K562 (cell line): ENCODE results near the gene RAP2B. TPM values are rescaled to one million over a fixed set of nuclear protein-coding genes. Genes with fewer than 3 reads are reported as not detected.

ENCODE experiments used
- ATF3 ChIP-seq, 2 experiments: fragments of 450-650 bp in 1 of 2; sonication (generic) in 1 of 2; formaldehyde crosslinking in 1 of 2; IDR thresholded peaks in 1 of 2; conservative IDR thresholded peaks in 1 of 2; 2 replicates each; pipeline versions ENCODE4 v1.6.1 to v1.8.1; 2016 to 2023; ENCODE audit warnings: mild to moderate bottlenecking in 2 of 2, moderate library complexity in 2 of 2, inconsistent platforms in 1 of 2, missing genetic modification reagents in 1 of 2
- CBFA2T3 ChIP-seq: fragments of 450-650 bp; IDR thresholded peaks from 2 replicates; pipeline ENCODE4 v1.6.1; 2017
- CTBP1 ChIP-seq: fragments of 450-650 bp; IDR thresholded peaks from 2 replicates; pipeline ENCODE4 v1.6.1; 2016; ENCODE audit warnings: borderline replicate concordance
- DPF2 ChIP-seq: fragments of 450-650 bp; IDR thresholded peaks from 2 replicates; pipeline ENCODE4 v1.6.1; 2016
- ETS1 ChIP-seq: conservative IDR thresholded peaks from 2 replicates; pipeline ENCODE4 v1.6.1; 2011; ENCODE audit warnings: low read depth, mild to moderate bottlenecking, low read length; ENCODE audit not compliant: control insufficient read depth
- GATA2 ChIP-seq: sonication (generic); formaldehyde crosslinking; IDR thresholded peaks from 2 replicates; pipeline ENCODE4 v1.4.0; 2020; ENCODE audit warnings: mild to moderate bottlenecking, missing genetic modification reagents
- HMG20B ChIP-seq: fragments of 250-450 bp; sonication (Bioruptor Pico); IDR thresholded peaks from 2 replicates; pipeline ENCODE4 v1.5.0; 2021; ENCODE audit warnings: mild to moderate bottlenecking
- HNRNPK ChIP-seq: fragments of 200-400 bp; formaldehyde crosslinking; IDR thresholded peaks from one replicate; pipeline ENCODE4 v1.6.1; 2018; ENCODE audit warnings: mild to moderate bottlenecking, low read depth, low read length; ENCODE audit not compliant: poor library complexity, severe bottlenecking
- HNRNPUL1 ChIP-seq: fragments of 200-400 bp; formaldehyde crosslinking; IDR thresholded peaks from 2 replicates; pipeline ENCODE4 v1.6.1; 2017; ENCODE audit warnings: low read length
- ILK ChIP-seq: fragments of 450-650 bp; IDR thresholded peaks from 2 replicates; pipeline ENCODE4 v1.6.1; 2016; ENCODE audit warnings: missing genetic modification characterization, low read depth, mild to moderate bottlenecking, missing compliant biosample characterization, moderate library complexity, borderline replicate concordance
- JUND ChIP-seq, 2 experiments: IDR thresholded peaks; 2 replicates in 1 of 2; 3 replicates in 1 of 2; pipeline ENCODE4 v1.6.1; 2011; ENCODE audit warnings: borderline replicate concordance in 2 of 2, low read depth in 2 of 2, low read length in 2 of 2, improper control_type of control experiment in 1 of 2, missing biosample characterization in 1 of 2, missing genetic modification characterization in 1 of 2, missing genetic modification reagents in 1 of 2
- KDM1A ChIP-seq, 2 experiments: fragments of 450-650 bp; IDR thresholded peaks; 2 replicates each; pipeline ENCODE4 v1.6.1; 2016; ENCODE audit warnings: mild to moderate bottlenecking in 2 of 2
- LCOR ChIP-seq: sonication (generic); formaldehyde crosslinking; IDR thresholded peaks from 2 replicates; pipeline ENCODE4 v1.8.0; 2022; ENCODE audit warnings: mild to moderate bottlenecking, missing genetic modification reagents
- MEIS2 ChIP-seq: fragments of 450-650 bp; IDR thresholded peaks from 2 replicates; pipeline ENCODE4 v1.6.1; 2014; ENCODE audit warnings: mild to moderate bottlenecking; ENCODE audit not compliant: partially characterized antibody
- NFIC ChIP-seq: fragments of 450-650 bp; IDR thresholded peaks from 2 replicates; pipeline ENCODE4 v1.6.1; 2017; ENCODE audit warnings: mild to moderate bottlenecking, inconsistent platforms
- PHF8 ChIP-seq: fragments of 200-600 bp; sonication (generic); IDR thresholded peaks from 2 replicates; pipeline ENCODE4 v1.6.1; 2012; ENCODE audit warnings: mixed run types, mild to moderate bottlenecking, inconsistent platforms, low read length, moderate library complexity, borderline replicate concordance
- RBBP5 ChIP-seq: fragments of 200-600 bp; sonication (generic); IDR thresholded peaks from 2 replicates; pipeline ENCODE4 v1.6.1; 2012; ENCODE audit warnings: borderline replicate concordance, mild to moderate bottlenecking, low read length, control low read depth, inconsistent platforms; ENCODE audit not compliant: insufficient read depth, poor library complexity, severe bottlenecking
- SMARCA4 ChIP-seq: fragments of 450-650 bp; IDR thresholded peaks from 2 replicates; pipeline ENCODE4 v1.6.1; 2016
- SMARCE1 ChIP-seq: fragments of 450-650 bp; IDR thresholded peaks from 2 replicates; pipeline ENCODE4 v1.7.1; 2016; ENCODE audit warnings: mild to moderate bottlenecking
- ZNF175 ChIP-seq: fragments of 200-800 bp; sonication (Bioruptor generic); IDR thresholded peaks from 2 replicates; pipeline ENCODE4 v1.6.1; 2016; ENCODE audit warnings: low read depth, mild to moderate bottlenecking, missing genetic modification characterization, missing compliant biosample characterization
- ZNF263 ChIP-seq: sonication (generic); formaldehyde crosslinking; IDR thresholded peaks from 2 replicates; pipeline ENCODE4 v1.8.0; 2022; ENCODE audit warnings: mild to moderate bottlenecking, missing genetic modification reagents, borderline replicate concordance
- ZNF449 ChIP-seq: fragments of 250-450 bp; sonication (Bioruptor Pico); IDR thresholded peaks from 2 replicates; pipeline ENCODE4 v1.8.0; 2022; ENCODE audit warnings: moderate library complexity, mild to moderate bottlenecking, inconsistent platforms
- ZNF644 ChIP-seq: fragments of 200-800 bp; sonication (Bioruptor generic); IDR thresholded peaks from 2 replicates; pipeline ENCODE4 v1.6.1; 2016; ENCODE audit warnings: low read depth, missing genetic modification characterization, missing compliant biosample characterization
- ZNF668 ChIP-seq: fragments of 250-450 bp; sonication (Bioruptor Pico); IDR thresholded peaks from 2 replicates; pipeline ENCODE4 v1.8.0; 2022; ENCODE audit warnings: mild to moderate bottlenecking, inconsistent platforms
- polyA plus RNA-seq, 8 experiments: library from polyadenylated mRNA; depleted of rRNA in 4 of 8; stranded (reverse) in 5 of 8; unstranded in 3 of 8; fragments of >200 nt; fragmentation: Nextera tagmentation in 2 of 8; fragmentation: Illumina TruSeq in 1 of 8; extraction: Ambion mirVana in 2 of 8; extraction: Trizol in 1 of 8; gene quantifications; 2 replicates each; pipeline versions ENCODE4 v1.2.1 to v1.2.3, GENCODE V29; 2011 to 2014; ENCODE audit warnings: inconsistent platforms in 1 of 8, missing spikeins in 1 of 8
- total RNA-seq, 7 experiments: library from RNA; depleted of rRNA in 6 of 7; stranded (reverse); fragments of >200 nt in 6 of 7; fragmentation: Illumina TruSeq in 2 of 7; extraction: Trizol in 2 of 7; gene quantifications; 2 replicates each; pipeline versions ENCODE4 v1.2.1 to v1.2.3, GENCODE V29; 2011 to 2021; ENCODE audit warnings: low replicate concordance in 1 of 7
- TF ChIP-seq, protein P1 (sequence below): sonication (generic); formaldehyde crosslinking; IDR thresholded peaks from 2 replicates; pipeline ENCODE4 v1.8.0; 2022; ENCODE audit warnings: mild to moderate bottlenecking, missing genetic modification reagents

RAP2B gene
- total and polyA plus RNA-seq, 9 of the 15 experiments (the other 6 are each of a cell fraction or from before 2014, with no cell fraction given): 9.4 to 31.2 (median 15.8) TPM

- TF ChIP-seq ATF3 (IDR thresholded peaks at IDR 0.05) (peak; percentile 54), ATF3 (CRISPR knock-in tag; conservative IDR thresholded peaks at IDR 0.05) (no peak), MEIS2 (no peak), RBBP5 (no peak), SMARCA4 (peak; percentile 48), CBFA2T3 (peak; percentile 79), HNRNPK (no peak), GATA2 (no peak), DPF2 (0 out of 2 replicates have a peak, but pooled peaks have one; percentile 18), KDM1A (IDR thresholded peaks at IDR 0.05) (peak; percentile 51 to 55; a peak in 2 of 4 replicates), HMG20B (CRISPR knock-in tag) (no peak), ZNF668 (CRISPR knock-in tag) (no peak), HNRNPUL1 (no peak), LCOR (CRISPR knock-in tag) (no peak), ZNF644 (tag) (no peak), SMARCE1 (peak; percentile 16; the same call in 1 of the 2 replicates), PHF8 (no peak), NFIC (0 out of 2 replicates have a peak, but pooled peaks have one; percentile 9), CTBP1 (peak; percentile 22; the same call in 1 of the 2 replicates), ZNF449 (CRISPR knock-in tag) (no peak), ZNF175 (no peak), ILK (tag) (no peak), ETS1 (no peak), JUND (IDR thresholded peaks at IDR 0.05; ENCODE audit: borderline replicate concordance, low read depth, low read length) (peak; percentile 57; the same call in 1 of the 2 replicates), JUND (tag; IDR thresholded peaks at IDR 0.05; ENCODE audit: borderline replicate concordance, low read depth, low read length) (no peak; the same call in 2 of the 3 replicates), ZNF263 (CRISPR knock-in tag) (peak; percentile 83; the same call in 1 of the 2 replicates)
- TF ChIP-seq, protein P1, sequence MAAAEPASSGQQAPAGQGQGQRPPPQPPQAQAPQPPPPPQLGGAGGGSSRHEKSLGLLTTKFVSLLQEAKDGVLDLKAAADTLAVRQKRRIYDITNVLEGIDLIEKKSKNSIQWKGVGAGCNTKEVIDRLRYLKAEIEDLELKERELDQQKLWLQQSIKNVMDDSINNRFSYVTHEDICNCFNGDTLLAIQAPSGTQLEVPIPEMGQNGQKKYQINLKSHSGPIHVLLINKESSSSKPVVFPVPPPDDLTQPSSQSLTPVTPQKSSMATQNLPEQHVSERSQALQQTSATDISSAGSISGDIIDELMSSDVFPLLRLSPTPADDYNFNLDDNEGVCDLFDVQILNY (CRISPR knock-in tag): no peak
Measured at GRCh38 chr3:153195349-153195879, 33.4 kb downstream of the RAP2B start (continued).
